Uterus (tissue), 4 donors: ENCODE measurements around the gene LENEP. TPM values are rescaled to one million over a fixed set of nuclear protein-coding genes. Genes with fewer than 3 reads are reported as not detected.
A peak's percentile ranks its signal among the peaks of the same experiment; 100 is the strongest.

ENCODE experiments used
- DNase-seq, 2 donors: peaks; one replicate each; pipeline ENCODE4 v3.0.0-alpha.2; 2019 to 2020
- H3K27ac ChIP-seq, 2 donors: fragments of 200-600 bp; sonication (generic); 1 replicate in 1 of 2; 2 replicates in 1 of 2; pipeline ENCODE4 v1.5.1; 2016 to 2018
- H3K27me3 ChIP-seq, 2 donors: fragments of 200-600 bp; sonication (generic); one replicate each; pipeline ENCODE4 v1.5.1; 2018 to 2019; ENCODE audit warnings: control low read depth in 1 of 2
- H3K36me3 ChIP-seq, 2 donors: fragments of 200-600 bp; sonication (generic); one replicate each; pipeline ENCODE4 v1.5.1; 2019; ENCODE audit warnings: control low read depth in 1 of 2
- H3K4me1 ChIP-seq, 2 donors: fragments of 200-600 bp; sonication (generic); one replicate each; pipeline ENCODE4 v1.5.1; 2018 to 2019; ENCODE audit warnings: control low read depth in 1 of 2
- H3K4me3 ChIP-seq, 2 donors: fragments of 200-600 bp; sonication (generic); 1 replicate in 1 of 2; 2 replicates in 1 of 2; pipeline ENCODE4 v1.5.1; 2018 to 2019; ENCODE audit warnings: mild to moderate bottlenecking in 1 of 2
- H3K9me3 ChIP-seq, 2 donors: fragments of 200-600 bp; sonication (generic); one replicate each; pipeline ENCODE4 v1.5.1; 2019; ENCODE audit warnings: control low read depth in 1 of 2
- CTCF ChIP-seq, 4 experiments: fragments of 200-600 bp in 2 of 4; fragments of 450-650 bp in 2 of 4; sonication (generic) in 2 of 4; IDR thresholded peaks; one replicate each; pipeline ENCODE4 v1.5.1; 2016 to 2019; ENCODE audit warnings: antibody characterized with exemption in 4 of 4, mild to moderate bottlenecking in 2 of 4, moderate library complexity in 1 of 4
- POLR2A ChIP-seq, 2 donors: fragments of 450-650 bp; IDR thresholded peaks; one replicate each; pipeline ENCODE4 v1.6.1; 2016; ENCODE audit warnings: antibody characterized with exemption in 2 of 2, mild to moderate bottlenecking in 1 of 2, moderate library complexity in 1 of 2
- intact Hi-C: fragments of 100-400 bp; cut with DNase I; formaldehyde crosslinking; loops from one replicate; pipeline ENCODE4 v1.15.1; 2023; ENCODE audit warnings: low total_unique reads
- total RNA-seq, 4 donors: library from RNA; depleted of rRNA in 3 of 4; stranded (reverse); fragments of >200 nt in 3 of 4; gene quantifications; one replicate each; pipeline versions ENCODE4 v1.1.0 to v1.2.4, GENCODE V29; 2014 to 2023
- donor health status: DM: yes; HTN: yes; CAD: no.

LENEP gene
- total RNA-seq, 4 donors from 2014 or later = 0.83 TPM; not detected in 3

DNA sequence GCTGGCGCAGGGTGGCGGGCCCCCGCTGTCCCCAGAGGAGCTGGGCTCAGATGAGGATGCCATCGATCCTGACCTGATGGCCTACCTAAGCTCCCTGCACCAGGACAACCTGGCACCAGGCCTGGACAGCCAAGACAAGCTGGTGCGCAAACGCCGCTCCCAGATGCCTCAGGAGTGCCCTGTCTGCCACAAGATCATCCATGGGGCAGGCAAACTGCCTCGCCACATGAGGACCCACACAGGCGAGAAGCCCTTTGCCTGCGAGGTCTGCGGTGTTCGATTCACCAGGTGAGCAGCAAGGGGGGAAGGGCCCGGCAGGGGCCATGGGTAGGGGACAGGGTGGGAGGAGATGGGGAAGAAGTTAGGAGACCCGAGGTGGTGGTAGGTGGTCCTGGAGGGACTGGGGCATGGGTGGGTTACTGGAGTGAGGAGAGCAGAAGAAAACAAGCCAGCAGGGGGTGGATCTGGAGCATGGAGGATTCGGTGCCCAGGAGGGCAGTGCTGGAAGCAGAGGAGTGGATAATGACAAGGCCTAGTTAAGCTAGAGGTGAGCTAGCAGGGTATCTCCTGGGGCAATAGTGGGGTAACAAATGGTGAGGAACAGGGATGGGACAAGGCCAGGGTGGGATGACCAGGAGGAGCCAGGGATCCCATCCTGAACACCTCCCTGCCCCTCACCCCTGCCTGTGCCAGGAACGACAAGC, 22.3 kb downstream of the LENEP start:
- peak overlapping the region in 1 of 2 donors; percentile 94 for H3K27ac ChIP-seq
- H3K36me3 ChIP-seq = no peaks in the 10 kb centered on the region
- TF ChIP-seq POLR2A (IDR thresholded peaks at IDR 0.05) (no peak), CTCF (IDR thresholded peaks at IDR 0.05) (no peak)
- H3K4me3 ChIP-seq = no peak overlapping the region
- no peaks in the 10 kb centered on the region for H3K9me3 ChIP-seq
- H3K27me3 ChIP-seq = no peaks in the 10 kb centered on the region
- intact Hi-C loops = no loop called here
- H3K4me1 ChIP-seq = peaks cover 0 to 19% of the 10 kb centered on the region in 2 donors
- DNase-seq = no peak

- intact Hi-C loops = no loop called here
- no peaks in the 10 kb centered on the region for H3K36me3 ChIP-seq
- H3K27ac ChIP-seq = peak overlapping the region; percentile 89 to 94
- H3K4me3 ChIP-seq = no peak overlapping the region
- peaks cover 0 to 19% of the 10 kb centered on the region in 2 donors for H3K4me1 ChIP-seq
- H3K9me3 ChIP-seq = no peaks in the 10 kb centered on the region
- no peak for TF ChIP-seq POLR2A (IDR thresholded peaks at IDR 0.05)
- no peak for TF ChIP-seq CTCF (IDR thresholded peaks at IDR 0.05)
- H3K27me3 ChIP-seq = no peaks in the 10 kb centered on the region
- DNase-seq = no peak
These were observed 22.9 kb downstream of the LENEP start for GRCh38 chr1:155016231-155016831.

DNA sequence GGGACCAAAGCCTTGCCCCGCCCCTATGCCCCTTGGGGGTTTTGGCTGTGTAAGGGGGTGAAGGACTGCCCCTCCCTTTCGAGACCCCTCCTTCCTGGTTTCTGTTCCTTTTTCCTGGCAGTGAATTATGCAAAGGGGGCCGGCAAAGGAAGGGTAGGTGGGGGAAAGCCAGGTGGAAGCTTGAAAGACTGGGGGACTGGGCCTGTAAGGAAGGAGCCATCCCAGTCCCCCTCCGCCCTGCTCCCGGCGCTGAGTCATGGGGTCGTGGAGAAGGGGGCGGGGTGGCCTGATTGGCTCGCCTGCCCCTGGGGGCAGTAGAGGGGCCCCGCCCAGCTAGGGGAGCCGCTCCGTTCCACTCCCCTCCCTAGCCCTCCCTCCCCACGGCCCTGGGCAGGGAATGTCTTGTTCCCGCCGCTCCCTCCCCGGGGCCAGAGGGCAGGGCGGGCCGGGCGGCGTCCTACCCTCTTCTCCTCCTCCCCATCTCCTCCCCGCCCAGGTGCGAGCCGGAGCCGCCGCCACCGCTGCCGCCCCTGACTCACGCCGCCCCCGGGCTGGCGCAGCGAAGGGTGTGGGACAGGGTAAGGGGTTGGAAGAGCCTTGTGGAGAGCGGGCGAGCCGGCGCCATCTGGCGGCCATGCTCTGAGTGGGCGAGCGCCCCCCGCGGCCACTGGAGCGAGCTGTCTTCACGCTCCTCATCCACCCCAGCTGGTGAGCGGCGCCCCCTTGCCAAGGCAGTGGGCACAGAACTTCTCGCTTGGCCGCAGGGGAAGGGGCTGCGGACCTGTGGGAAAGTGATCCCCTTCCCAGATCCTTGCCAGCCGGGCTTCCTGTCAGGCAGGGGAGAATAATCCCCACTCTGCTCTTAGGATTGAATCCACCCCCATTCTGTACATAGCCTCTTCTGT, 23.9 kb downstream of the LENEP start:
- H3K4me3 ChIP-seq = peak overlapping the region; percentile 41 to 47
- H3K4me1 ChIP-seq = peaks cover 0 to 12% of the 10 kb centered on the region in 2 donors
- TF ChIP-seq CTCF (IDR thresholded peaks at IDR 0.05) (peak; percentile 98 to 100 (median 99)), POLR2A (IDR thresholded peaks at IDR 0.05) (peak in 1 of 2 donors; percentile 70)
- H3K27ac ChIP-seq = peak overlapping the region; percentile 89 to 94
- intact Hi-C loops = no loop called here
- peak; percentile 91 to 94 for DNase-seq
- H3K27me3 ChIP-seq = no peaks in the 10 kb centered on the region
- no peaks in the 10 kb centered on the region for H3K9me3 ChIP-seq
- H3K36me3 ChIP-seq = no peaks in the 10 kb centered on the region

GRCh38 chr1:155017946-155018316, 24.5 kb downstream of the LENEP start:
- Histone ChIP-seq H3K27ac (peak overlapping the region; percentile 89 to 94), H3K27me3 (no peaks in the 10 kb centered on the region), H3K36me3 (no peaks in the 10 kb centered on the region), H3K9me3 (no peaks in the 10 kb centered on the region), H3K4me3 (peak overlapping the region; percentile 41 to 47), H3K4me1 (peaks cover 0 to 10% of the 10 kb centered on the region in 2 donors)
- intact Hi-C loops = no loop called here
- no peak for TF ChIP-seq POLR2A (IDR thresholded peaks at IDR 0.05)
- TF ChIP-seq CTCF (IDR thresholded peaks at IDR 0.05) = no peak
- no peak for DNase-seq
